ENCODE data around the gene GLYAT. TPM values are rescaled to one million over a fixed set of nuclear protein-coding genes. Genes with fewer than 3 reads are reported as not detected.

The GLYAT gene
- total RNA-seq, 1 donor from 2014 or later, result not detected

Other genes starting within 250 kb of the GLYAT start
- not detected for gene OR5B21, start 223.8 kb downstream of the GLYAT start, total RNA-seq
- gene LPXN, start 156.1 kb downstream of the GLYAT start, total RNA-seq, result 4.2 TPM
- 27.7 TPM for gene ZFP91, start 152.9 kb downstream of the GLYAT start, total RNA-seq
- 1.6 TPM for gene CNTF, start 109.3 kb downstream of the GLYAT start, total RNA-seq
- 0.52 TPM for gene GLYATL2, start 112.8 kb upstream of the GLYAT start, total RNA-seq
- gene GLYATL1, start 207.5 kb upstream of the GLYAT start, total RNA-seq, result not detected